HEK293 (cell line): ENCODE measurements around the gene AREG.

Experiments
- CTCF ChIP-seq: fragments of 450-650 bp; formaldehyde crosslinking; IDR thresholded peaks from 2 replicates; pipeline ENCODE4 v1.5.1; 2016; ENCODE audit warnings: missing biosample characterization, missing genetic modification characterization
- SP2 ChIP-seq: fragments of 450-650 bp; formaldehyde crosslinking; IDR thresholded peaks from 2 replicates; pipeline ENCODE4 v1.5.1; 2016; ENCODE audit warnings: missing biosample characterization, missing genetic modification characterization
- YY2 ChIP-seq: fragments of 450-650 bp; formaldehyde crosslinking; IDR thresholded peaks from 2 replicates; pipeline ENCODE4 v1.5.1; 2016; ENCODE audit warnings: missing biosample characterization, missing genetic modification characterization
- ZNF449 ChIP-seq: fragments of 450-650 bp; formaldehyde crosslinking; IDR thresholded peaks from 2 replicates; pipeline ENCODE4 v1.5.1; 2017; ENCODE audit warnings: missing biosample characterization, mild to moderate bottlenecking, missing genetic modification characterization, moderate library complexity

GRCh38 chr4:74503580-74503979 lies 58.6 kb downstream of the AREG start:
- TF ChIP-seq YY2 (tag by site-specific recombination) (no peak), SP2 (tag by site-specific recombination) (no peak), ZNF449 (tag by site-specific recombination) (no peak), CTCF (tag by site-specific recombination) (no peak)
